ENCODE measurements around the gene PPP1R7.
A peak's percentile ranks its signal among the peaks of the same experiment; 100 is the strongest.

Gene PPP1R7

DNA sequence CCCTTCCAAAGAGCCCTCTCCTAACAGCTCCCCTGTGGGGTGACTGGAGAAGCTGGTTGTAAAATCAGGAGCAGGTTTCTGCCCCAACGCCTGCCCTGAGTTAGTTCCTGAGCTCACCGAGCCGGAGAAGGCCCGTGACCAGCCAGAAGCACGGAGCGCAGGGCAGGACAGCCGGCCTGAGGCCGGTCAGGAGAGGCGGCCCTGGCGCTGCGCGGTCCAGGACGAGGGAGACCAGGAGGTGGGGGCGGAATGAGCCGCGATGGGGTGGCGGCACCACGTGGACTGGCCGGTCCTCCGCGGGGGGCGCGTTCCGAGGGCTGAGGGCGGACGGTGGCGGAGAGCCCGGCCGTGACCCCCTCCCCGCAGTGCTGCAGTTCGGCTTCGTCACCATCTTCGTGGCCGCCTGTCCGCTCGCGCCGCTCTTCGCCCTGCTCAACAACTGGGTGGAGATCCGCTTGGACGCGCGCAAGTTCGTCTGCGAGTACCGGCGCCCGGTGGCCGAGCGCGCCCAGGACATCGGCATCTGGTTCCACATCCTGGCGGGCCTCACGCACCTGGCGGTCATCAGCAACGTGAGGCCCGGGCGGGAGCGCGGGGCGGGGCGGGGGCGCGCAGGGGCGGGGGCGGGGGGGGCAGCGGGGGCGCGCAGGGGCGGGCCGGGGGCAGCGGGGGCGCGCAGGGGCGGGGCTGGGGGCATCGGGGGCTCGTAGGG lies 67.2 kb downstream of the PPP1R7 start:
- TF ChIP-seq FOXM1 (IDR thresholded peaks at IDR 0.05; ENCODE audit: borderline replicate concordance, low read depth) (no peak), YY1 (IDR thresholded peaks at IDR 0.05; ENCODE audit: low read depth) (peak; percentile 51; the same call in 1 of the 2 replicates), RAD21 (IDR thresholded peaks at IDR 0.05; ENCODE audit: low read depth) (peak; percentile 2; the same call in 1 of the 2 replicates), TAF1 (IDR thresholded peaks at IDR 0.05; ENCODE audit: low read depth) (no peak), ZBTB7A (IDR thresholded peaks at IDR 0.05; ENCODE audit: low read depth) (0 out of 2 replicates have a peak, but pooled peaks have one; percentile 24), TEAD4 (IDR thresholded peaks at IDR 0.05) (no peak; the same call in 1 of the 2 replicates), EGR1 (IDR thresholded peaks at IDR 0.05) (no peak), CREB1 (IDR thresholded peaks at IDR 0.05; ENCODE audit: low read depth) (no peak), EP300 (IDR thresholded peaks at IDR 0.05; ENCODE audit: borderline replicate concordance) (no peak), NFIC (IDR thresholded peaks at IDR 0.05) (no peak), TCF12 (IDR thresholded peaks at IDR 0.05; ENCODE audit: low read depth) (peak; percentile 35; the same call in 1 of the 2 replicates), CEBPB (IDR thresholded peaks at IDR 0.05) (no peak)
- TF ChIP-seq, protein P1, sequence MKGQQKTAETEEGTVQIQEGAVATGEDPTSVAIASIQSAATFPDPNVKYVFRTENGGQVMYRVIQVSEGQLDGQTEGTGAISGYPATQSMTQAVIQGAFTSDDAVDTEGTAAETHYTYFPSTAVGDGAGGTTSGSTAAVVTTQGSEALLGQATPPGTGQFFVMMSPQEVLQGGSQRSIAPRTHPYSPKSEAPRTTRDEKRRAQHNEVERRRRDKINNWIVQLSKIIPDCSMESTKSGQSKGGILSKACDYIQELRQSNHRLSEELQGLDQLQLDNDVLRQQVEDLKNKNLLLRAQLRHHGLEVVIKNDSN (IDR thresholded peaks at IDR 0.05) = peak; percentile 75
- TF ChIP-seq, protein P2, sequence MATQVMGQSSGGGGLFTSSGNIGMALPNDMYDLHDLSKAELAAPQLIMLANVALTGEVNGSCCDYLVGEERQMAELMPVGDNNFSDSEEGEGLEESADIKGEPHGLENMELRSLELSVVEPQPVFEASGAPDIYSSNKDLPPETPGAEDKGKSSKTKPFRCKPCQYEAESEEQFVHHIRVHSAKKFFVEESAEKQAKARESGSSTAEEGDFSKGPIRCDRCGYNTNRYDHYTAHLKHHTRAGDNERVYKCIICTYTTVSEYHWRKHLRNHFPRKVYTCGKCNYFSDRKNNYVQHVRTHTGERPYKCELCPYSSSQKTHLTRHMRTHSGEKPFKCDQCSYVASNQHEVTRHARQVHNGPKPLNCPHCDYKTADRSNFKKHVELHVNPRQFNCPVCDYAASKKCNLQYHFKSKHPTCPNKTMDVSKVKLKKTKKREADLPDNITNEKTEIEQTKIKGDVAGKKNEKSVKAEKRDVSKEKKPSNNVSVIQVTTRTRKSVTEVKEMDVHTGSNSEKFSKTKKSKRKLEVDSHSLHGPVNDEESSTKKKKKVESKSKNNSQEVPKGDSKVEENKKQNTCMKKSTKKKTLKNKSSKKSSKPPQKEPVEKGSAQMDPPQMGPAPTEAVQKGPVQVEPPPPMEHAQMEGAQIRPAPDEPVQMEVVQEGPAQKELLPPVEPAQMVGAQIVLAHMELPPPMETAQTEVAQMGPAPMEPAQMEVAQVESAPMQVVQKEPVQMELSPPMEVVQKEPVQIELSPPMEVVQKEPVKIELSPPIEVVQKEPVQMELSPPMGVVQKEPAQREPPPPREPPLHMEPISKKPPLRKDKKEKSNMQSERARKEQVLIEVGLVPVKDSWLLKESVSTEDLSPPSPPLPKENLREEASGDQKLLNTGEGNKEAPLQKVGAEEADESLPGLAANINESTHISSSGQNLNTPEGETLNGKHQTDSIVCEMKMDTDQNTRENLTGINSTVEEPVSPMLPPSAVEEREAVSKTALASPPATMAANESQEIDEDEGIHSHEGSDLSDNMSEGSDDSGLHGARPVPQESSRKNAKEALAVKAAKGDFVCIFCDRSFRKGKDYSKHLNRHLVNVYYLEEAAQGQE (IDR thresholded peaks at IDR 0.05; ENCODE audit: low read depth) = no peak
- TF ChIP-seq, protein P3, sequence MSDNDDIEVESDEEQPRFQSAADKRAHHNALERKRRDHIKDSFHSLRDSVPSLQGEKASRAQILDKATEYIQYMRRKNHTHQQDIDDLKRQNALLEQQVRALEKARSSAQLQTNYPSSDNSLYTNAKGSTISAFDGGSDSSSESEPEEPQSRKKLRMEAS (IDR thresholded peaks at IDR 0.05) = peak; percentile 89

DNA sequence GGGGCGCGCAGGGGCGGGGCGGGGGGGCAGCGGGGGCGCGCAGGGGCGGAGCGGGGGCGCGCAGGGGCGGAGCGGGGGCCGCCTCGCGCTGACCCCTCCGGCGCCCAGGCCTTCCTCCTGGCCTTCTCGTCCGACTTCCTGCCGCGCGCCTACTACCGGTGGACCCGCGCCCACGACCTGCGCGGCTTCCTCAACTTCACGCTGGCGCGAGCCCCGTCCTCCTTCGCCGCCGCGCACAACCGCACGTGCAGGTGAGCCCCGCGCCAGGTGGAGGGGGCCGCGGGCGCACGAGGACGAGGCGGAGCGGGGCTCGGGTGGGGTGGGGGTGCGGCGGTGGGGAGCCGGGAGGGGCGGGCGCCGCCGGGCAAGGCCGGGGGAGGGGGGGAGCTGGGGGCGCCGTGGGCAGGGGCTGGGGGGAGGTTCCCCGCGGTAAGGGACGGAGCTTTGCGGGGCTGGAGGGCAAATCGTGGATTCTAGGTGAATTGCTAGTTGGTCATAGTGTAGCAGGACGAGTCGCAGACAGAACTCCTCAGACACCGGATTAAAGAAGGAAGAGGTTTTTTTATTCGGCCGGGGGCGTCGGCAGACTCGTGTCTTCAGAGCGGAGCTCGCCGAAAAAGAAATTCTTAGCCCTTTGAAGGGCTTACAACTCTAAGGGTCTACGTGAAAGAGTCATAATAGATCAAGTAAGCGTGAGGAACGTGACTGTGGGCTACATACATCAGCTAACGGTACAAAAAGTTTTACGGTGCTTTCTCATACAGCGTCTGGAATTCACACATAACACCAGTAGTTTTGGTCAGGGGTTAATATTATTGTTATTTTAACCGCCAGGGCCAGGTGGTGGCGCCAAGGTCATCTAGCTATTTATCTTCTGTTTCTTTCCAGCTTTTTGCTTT lies 68.1 kb downstream of the PPP1R7 start:
- TF ChIP-seq RAD21 (IDR thresholded peaks at IDR 0.05; ENCODE audit: low read depth) (peak; percentile 50), YY1 (IDR thresholded peaks at IDR 0.05; ENCODE audit: low read depth) (no peak), EP300 (IDR thresholded peaks at IDR 0.05; ENCODE audit: borderline replicate concordance) (no peak), NFIC (IDR thresholded peaks at IDR 0.05) (no peak), EGR1 (IDR thresholded peaks at IDR 0.05) (0 out of 2 replicates have a peak, but pooled peaks have one; percentile 11), CREB1 (IDR thresholded peaks at IDR 0.05; ENCODE audit: low read depth) (no peak), TCF12 (IDR thresholded peaks at IDR 0.05; ENCODE audit: low read depth) (no peak), CEBPB (IDR thresholded peaks at IDR 0.05) (no peak), FOXM1 (IDR thresholded peaks at IDR 0.05; ENCODE audit: borderline replicate concordance, low read depth) (no peak), ZBTB7A (IDR thresholded peaks at IDR 0.05; ENCODE audit: low read depth) (peak; percentile 8; the same call in 1 of the 2 replicates)
- TF ChIP-seq, protein P1 (IDR thresholded peaks at IDR 0.05) = no peak
- TF ChIP-seq, protein P3 (IDR thresholded peaks at IDR 0.05) = peak; percentile 96

DNA sequence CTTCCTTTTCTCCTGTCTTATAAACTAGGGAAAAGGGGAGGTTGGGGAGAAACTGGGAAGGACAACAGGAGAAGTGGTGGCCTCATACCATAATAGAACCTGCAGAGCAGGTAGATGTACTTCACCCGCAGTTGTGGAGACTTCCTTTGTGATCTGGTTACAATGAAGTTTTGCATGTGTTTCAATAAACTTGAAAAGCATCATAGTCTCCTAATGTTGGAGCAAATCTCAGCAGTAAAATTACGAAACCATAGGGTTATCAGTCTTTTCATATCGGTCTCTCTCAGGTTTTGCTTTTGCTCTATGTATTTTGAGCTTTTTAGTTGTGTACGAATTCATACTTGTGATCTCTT lies 68.7 kb downstream of the PPP1R7 start:
- TF ChIP-seq YY1 (IDR thresholded peaks at IDR 0.05; ENCODE audit: low read depth) (no peak), FOXM1 (IDR thresholded peaks at IDR 0.05; ENCODE audit: borderline replicate concordance, low read depth) (no peak), ZBTB7A (IDR thresholded peaks at IDR 0.05; ENCODE audit: low read depth) (no peak), TCF12 (IDR thresholded peaks at IDR 0.05; ENCODE audit: low read depth) (no peak), NFIC (IDR thresholded peaks at IDR 0.05) (no peak), CREB1 (IDR thresholded peaks at IDR 0.05; ENCODE audit: low read depth) (no peak)

DNA sequence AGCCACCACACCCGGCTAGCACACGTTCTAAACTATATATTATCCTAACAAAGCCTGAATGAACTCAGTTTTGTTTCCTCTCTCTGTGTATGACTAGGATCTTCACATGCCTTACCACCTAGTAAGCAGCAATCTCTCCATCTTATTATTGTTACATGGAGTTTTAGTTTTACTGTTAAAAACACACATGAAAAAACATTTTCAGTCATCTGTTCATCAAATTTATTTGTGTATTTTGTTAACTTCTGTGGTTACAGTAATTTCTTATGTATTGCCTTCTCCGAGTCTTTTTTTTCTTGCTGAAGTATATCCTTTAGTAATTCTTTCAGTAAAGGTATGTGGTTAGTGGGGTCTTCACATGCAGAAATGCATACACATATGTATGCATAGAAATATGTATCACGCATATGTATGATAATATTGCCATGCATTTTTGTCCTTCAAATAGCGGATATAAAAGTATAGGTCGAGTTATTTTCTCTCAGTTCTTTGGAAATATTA lies 69.6 kb downstream of the PPP1R7 start:
- TF ChIP-seq FOXM1 (IDR thresholded peaks at IDR 0.05; ENCODE audit: borderline replicate concordance, low read depth) (no peak), EGR1 (IDR thresholded peaks at IDR 0.05) (no peak), NFIC (IDR thresholded peaks at IDR 0.05) (no peak), TAF1 (IDR thresholded peaks at IDR 0.05; ENCODE audit: low read depth) (no peak), RAD21 (IDR thresholded peaks at IDR 0.05; ENCODE audit: low read depth) (no peak), ZBTB7A (IDR thresholded peaks at IDR 0.05; ENCODE audit: low read depth) (no peak), TEAD4 (IDR thresholded peaks at IDR 0.05) (no peak), YY1 (IDR thresholded peaks at IDR 0.05; ENCODE audit: low read depth) (no peak)
- TF ChIP-seq, protein P2 (IDR thresholded peaks at IDR 0.05; ENCODE audit: low read depth) = no peak
- TF ChIP-seq, protein P1 (IDR thresholded peaks at IDR 0.05) = no peak

All from Ishikawa (cell line).